GM12878 (cell line): ENCODE measurements around the gene NPIPA1. TPM values are rescaled to one million over a fixed set of nuclear protein-coding genes. Genes with fewer than 3 reads are reported as not detected.

ENCODE experiments used
- ASH2L ChIP-seq: fragments of 300-600, 200-600 bp; sonication (generic); IDR thresholded peaks from 2 replicates; pipeline ENCODE4 v1.6.1; 2017; ENCODE audit warnings: low read depth, mild to moderate bottlenecking, borderline replicate concordance
- ATF7 ChIP-seq: fragments of 450-650 bp; IDR thresholded peaks from 2 replicates; pipeline ENCODE4 v1.6.1; 2016; ENCODE audit warnings: low read depth, mild to moderate bottlenecking
- BACH1 ChIP-seq: fragments of 450-650 bp; IDR thresholded peaks from 2 replicates; pipeline ENCODE4 v1.6.1; 2017; ENCODE audit warnings: mild to moderate bottlenecking, borderline replicate concordance
- BHLHE40 ChIP-seq, 2 experiments: fragments of 450-650 bp in 1 of 2; IDR thresholded peaks; 2 replicates each; pipeline ENCODE4 v1.6.1; 2011 to 2017; ENCODE audit warnings: low read depth in 2 of 2, borderline replicate concordance in 1 of 2, improper control_type of control experiment in 1 of 2, low read length in 1 of 2, mild to moderate bottlenecking in 1 of 2
- CHD1 ChIP-seq: IDR thresholded peaks from 2 replicates; pipeline ENCODE4 v1.6.1; 2012; ENCODE audit warnings: low read depth, low read length, improper control_type of control experiment
- DPF2 ChIP-seq: fragments of 450-650 bp; IDR thresholded peaks from 2 replicates; pipeline ENCODE4 v1.6.1; 2017; ENCODE audit warnings: mild to moderate bottlenecking
- FOXK2 ChIP-seq: fragments of 450-650 bp; IDR thresholded peaks from 2 replicates; pipeline ENCODE4 v1.6.1; 2017; ENCODE audit warnings: mild to moderate bottlenecking, moderate library complexity
- GATAD2B ChIP-seq: fragments of 450-650 bp; conservative IDR thresholded peaks from 2 replicates; pipeline ENCODE4 v1.6.1; 2017; ENCODE audit warnings: low read depth, mild to moderate bottlenecking, moderate library complexity
- HCFC1 ChIP-seq: fragments of 150-350 bp; IDR thresholded peaks from 2 replicates; pipeline ENCODE4 v1.6.1; 2014; ENCODE audit warnings: low read length
- IKZF1 ChIP-seq: fragments of 450-650 bp; conservative IDR thresholded peaks from 2 replicates; pipeline ENCODE4 v1.6.1; 2017; ENCODE audit warnings: antibody characterized with exemption, mild to moderate bottlenecking
- JUND ChIP-seq: IDR thresholded peaks from 2 replicates; pipeline ENCODE4 v1.6.1; 2012; ENCODE audit warnings: low read depth, mild to moderate bottlenecking, low read length, improper control_type of control experiment, moderate library complexity
- KLF5 ChIP-seq: fragments of 450-650 bp; IDR thresholded peaks from 2 replicates; pipeline ENCODE4 v1.6.1; 2014; ENCODE audit warnings: mild to moderate bottlenecking; ENCODE audit not compliant: partially characterized antibody
- LARP7 ChIP-seq: fragments of 450-650 bp; IDR thresholded peaks from 2 replicates; pipeline ENCODE4 v1.6.1; 2017; ENCODE audit warnings: mild to moderate bottlenecking
- MXI1 ChIP-seq: fragments of 150-350 bp; IDR thresholded peaks from 2 replicates; pipeline ENCODE4 v1.6.1; 2011; ENCODE audit warnings: low read depth, mild to moderate bottlenecking, inconsistent platforms, low read length, improper control_type of control experiment
- NBN ChIP-seq: fragments of 450-650 bp; IDR thresholded peaks from 2 replicates; pipeline ENCODE4 v1.6.1; 2016
- NRF1 ChIP-seq: conservative IDR thresholded peaks from 2 replicates; pipeline ENCODE4 v1.6.1; 2011; ENCODE audit warnings: mild to moderate bottlenecking, low read depth, low read length, improper control_type of control experiment
- POLR2A ChIP-seq: IDR thresholded peaks from 2 replicates; pipeline ENCODE4 v1.6.1; 2011; ENCODE audit warnings: low read depth, mild to moderate bottlenecking, low read length
- POLR2AphosphoS5 ChIP-seq: IDR thresholded peaks from 2 replicates; pipeline ENCODE4 v1.6.1; 2011; ENCODE audit warnings: mild to moderate bottlenecking, low read length, inconsistent platforms
- SREBF1 ChIP-seq: IDR thresholded peaks from 2 replicates; pipeline ENCODE4 v1.6.1; 2012; ENCODE audit warnings: mild to moderate bottlenecking, low read length
- STAT1 ChIP-seq: fragments of 450-650 bp; conservative IDR thresholded peaks from 2 replicates; pipeline ENCODE4 v1.6.1; 2014; ENCODE audit warnings: antibody characterized with exemption, mild to moderate bottlenecking
- TAF1 ChIP-seq: IDR thresholded peaks from 2 replicates; pipeline ENCODE4 v1.6.1; 2011; ENCODE audit warnings: mild to moderate bottlenecking, low read depth, low read length, borderline replicate concordance
- TCF12 ChIP-seq: IDR thresholded peaks from 2 replicates; pipeline ENCODE4 v1.6.1; 2011; ENCODE audit warnings: low read depth, mild to moderate bottlenecking, low read length
- YY1 ChIP-seq: IDR thresholded peaks from 2 replicates; pipeline ENCODE4 v1.6.1; 2011; ENCODE audit warnings: low read depth, mild to moderate bottlenecking, low read length
- polyA plus RNA-seq, 11 experiments: library from polyadenylated mRNA; depleted of rRNA in 4 of 11; unstranded in 6 of 11; stranded (reverse) in 5 of 11; fragments of >200 nt; fragmentation: Nextera tagmentation in 4 of 11; fragmentation: Illumina TruSeq in 1 of 11; extraction: Ambion mirVana in 4 of 11; extraction: Trizol in 1 of 11; gene quantifications; 1 replicate in 1 of 11; 2 replicates in 10 of 11; pipeline versions ENCODE4 v1.2.1 to v1.2.3, GENCODE V29; 2011 to 2016; ENCODE audit warnings: inconsistent platforms in 2 of 11, missing spikeins in 2 of 11, low read depth in 1 of 11
- total RNA-seq, 4 experiments: library from RNA; depleted of rRNA in 3 of 4; stranded (reverse); fragments of >200 nt in 3 of 4; fragmentation: Illumina TruSeq in 1 of 4; extraction: Trizol in 1 of 4; gene quantifications; 2 replicates each; pipeline versions ENCODE4 v1.2.1 to v1.2.3, GENCODE V29; 2013 to 2021
- TF ChIP-seq, protein P1 (sequence below): fragments of 450-650 bp; IDR thresholded peaks from 2 replicates; pipeline ENCODE4 v1.6.1; 2016; ENCODE audit warnings: mild to moderate bottlenecking
- TF ChIP-seq, protein P2 (sequence below): fragments of 450-650 bp; conservative IDR thresholded peaks from 2 replicates; pipeline ENCODE4 v1.6.1; 2017; ENCODE audit warnings: mild to moderate bottlenecking, moderate library complexity
- TF ChIP-seq, protein P3 (sequence below): fragments of 450-650 bp; IDR thresholded peaks from 2 replicates; pipeline ENCODE4 v1.6.1; 2017; ENCODE audit warnings: low read depth, mild to moderate bottlenecking, moderate library complexity

Gene NPIPA1
- total and polyA plus RNA-seq, 10 of the 15 experiments (the other 5 are each of a cell fraction or from before 2014, with no cell fraction given) = 7.7 to 42.9 (median 14.7) TPM

DNA sequence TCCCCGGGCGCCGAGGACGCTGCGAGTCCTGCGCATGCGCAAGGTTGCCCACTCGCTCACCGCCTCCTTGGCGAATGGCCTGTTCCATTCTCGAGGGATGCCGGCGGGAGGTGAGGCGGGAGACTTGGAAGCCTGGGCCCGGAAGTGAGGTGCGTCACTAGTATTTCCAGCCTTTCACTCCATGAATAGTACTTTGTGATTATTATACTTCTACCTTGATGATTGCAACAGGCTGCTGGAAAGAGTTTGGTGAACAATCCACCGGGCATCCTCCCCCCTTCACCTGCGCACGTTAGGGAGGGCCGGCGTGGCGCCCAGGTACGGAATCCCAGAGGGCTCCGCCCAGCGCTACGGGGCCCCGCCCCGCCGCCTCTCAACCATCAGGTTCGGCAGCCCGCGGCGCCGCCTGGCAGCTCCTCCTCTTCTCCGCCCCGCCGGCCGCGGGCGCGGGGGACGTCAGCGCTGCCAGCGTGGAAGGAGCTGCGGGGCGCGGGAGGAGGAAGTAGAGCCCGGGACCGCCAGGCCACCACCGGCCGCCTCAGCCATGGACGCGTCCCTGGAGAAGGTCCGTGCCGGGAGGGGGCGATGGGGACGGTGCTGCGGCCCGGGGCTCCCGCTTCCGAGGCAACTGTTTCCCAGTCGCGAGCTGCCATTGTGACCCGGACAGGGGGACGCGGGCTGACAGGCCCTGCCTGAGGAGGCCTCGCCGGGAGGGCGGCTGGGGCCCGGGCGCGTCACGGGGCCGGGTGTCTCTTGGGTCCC is 37.6 kb downstream of the NPIPA1 start, which contains the start of gene PDXDC1 (continued):
- TF ChIP-seq DPF2 (peak; percentile 81; the same call in 1 of the 2 replicates), BACH1 (peak; percentile 72; the same call in 1 of the 2 replicates), POLR2AphosphoS5 (peak; percentile 49; the same call in 1 of the 2 replicates), TCF12 (0 out of 2 replicates have a peak, but pooled peaks have one; percentile 4), CHD1 (peak; percentile 95), FOXK2 (peak; percentile 98), LARP7 (peak; percentile 59; the same call in 1 of the 2 replicates), IKZF1 (peak; percentile 61), TAF1 (peak; percentile 50; the same call in 1 of the 2 replicates), MXI1 (peak; percentile 53; the same call in 1 of the 2 replicates), POLR2A (peak; percentile 81), NBN (0 out of 2 replicates have a peak, but pooled peaks have one; percentile 56), ASH2L (peak; percentile 60; the same call in 1 of the 2 replicates), SREBF1 (peak; percentile 87), STAT1 (peak; percentile 59; the same call in 1 of the 2 replicates), GATAD2B (peak; percentile 61; the same call in 1 of the 2 replicates), NRF1 (0 out of 2 replicates have a peak, but pooled peaks have one; percentile 33), ATF7 (peak; percentile 99), JUND (peak; percentile 93), YY1 (peak; percentile 71), HCFC1 (peak; percentile 40; the same call in 1 of the 2 replicates), BHLHE40 (IDR thresholded peaks at IDR 0.05; ENCODE audit: borderline replicate concordance in 1 of 2, low read depth in 2 of 2, low read length in 1 of 2) (peak; percentile 81 to 91), KLF5 (peak; percentile 99)
- TF ChIP-seq, protein P1, sequence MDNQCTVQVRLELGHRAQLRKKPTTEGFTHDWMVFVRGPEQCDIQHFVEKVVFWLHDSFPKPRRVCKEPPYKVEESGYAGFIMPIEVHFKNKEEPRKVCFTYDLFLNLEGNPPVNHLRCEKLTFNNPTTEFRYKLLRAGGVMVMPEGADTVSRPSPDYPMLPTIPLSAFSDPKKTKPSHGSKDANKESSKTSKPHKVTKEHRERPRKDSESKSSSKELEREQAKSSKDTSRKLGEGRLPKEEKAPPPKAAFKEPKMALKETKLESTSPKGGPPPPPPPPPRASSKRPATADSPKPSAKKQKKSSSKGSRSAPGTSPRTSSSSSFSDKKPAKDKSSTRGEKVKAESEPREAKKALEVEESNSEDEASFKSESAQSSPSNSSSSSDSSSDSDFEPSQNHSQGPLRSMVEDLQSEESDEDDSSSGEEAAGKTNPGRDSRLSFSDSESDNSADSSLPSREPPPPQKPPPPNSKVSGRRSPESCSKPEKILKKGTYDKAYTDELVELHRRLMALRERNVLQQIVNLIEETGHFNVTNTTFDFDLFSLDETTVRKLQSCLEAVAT = peak; percentile 56; the same call in 1 of the 2 replicates
- TF ChIP-seq, protein P2, sequence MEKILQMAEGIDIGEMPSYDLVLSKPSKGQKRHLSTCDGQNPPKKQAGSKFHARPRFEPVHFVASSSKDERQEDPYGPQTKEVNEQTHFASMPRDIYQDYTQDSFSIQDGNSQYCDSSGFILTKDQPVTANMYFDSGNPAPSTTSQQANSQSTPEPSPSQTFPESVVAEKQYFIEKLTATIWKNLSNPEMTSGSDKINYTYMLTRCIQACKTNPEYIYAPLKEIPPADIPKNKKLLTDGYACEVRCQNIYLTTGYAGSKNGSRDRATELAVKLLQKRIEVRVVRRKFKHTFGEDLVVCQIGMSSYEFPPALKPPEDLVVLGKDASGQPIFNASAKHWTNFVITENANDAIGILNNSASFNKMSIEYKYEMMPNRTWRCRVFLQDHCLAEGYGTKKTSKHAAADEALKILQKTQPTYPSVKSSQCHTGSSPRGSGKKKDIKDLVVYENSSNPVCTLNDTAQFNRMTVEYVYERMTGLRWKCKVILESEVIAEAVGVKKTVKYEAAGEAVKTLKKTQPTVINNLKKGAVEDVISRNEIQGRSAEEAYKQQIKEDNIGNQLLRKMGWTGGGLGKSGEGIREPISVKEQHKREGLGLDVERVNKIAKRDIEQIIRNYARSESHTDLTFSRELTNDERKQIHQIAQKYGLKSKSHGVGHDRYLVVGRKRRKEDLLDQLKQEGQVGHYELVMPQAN = peak; percentile 89
- TF ChIP-seq, protein P3, sequence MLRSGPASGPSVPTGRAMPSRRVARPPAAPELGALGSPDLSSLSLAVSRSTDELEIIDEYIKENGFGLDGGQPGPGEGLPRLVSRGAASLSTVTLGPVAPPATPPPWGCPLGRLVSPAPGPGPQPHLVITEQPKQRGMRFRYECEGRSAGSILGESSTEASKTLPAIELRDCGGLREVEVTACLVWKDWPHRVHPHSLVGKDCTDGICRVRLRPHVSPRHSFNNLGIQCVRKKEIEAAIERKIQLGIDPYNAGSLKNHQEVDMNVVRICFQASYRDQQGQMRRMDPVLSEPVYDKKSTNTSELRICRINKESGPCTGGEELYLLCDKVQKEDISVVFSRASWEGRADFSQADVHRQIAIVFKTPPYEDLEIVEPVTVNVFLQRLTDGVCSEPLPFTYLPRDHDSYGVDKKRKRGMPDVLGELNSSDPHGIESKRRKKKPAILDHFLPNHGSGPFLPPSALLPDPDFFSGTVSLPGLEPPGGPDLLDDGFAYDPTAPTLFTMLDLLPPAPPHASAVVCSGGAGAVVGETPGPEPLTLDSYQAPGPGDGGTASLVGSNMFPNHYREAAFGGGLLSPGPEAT = peak; percentile 95
